ENCODE data around the gene CCDC54. TPM values are rescaled to one million over a fixed set of nuclear protein-coding genes. Genes with fewer than 3 reads are reported as not detected.

CCDC54 gene
- total RNA-seq, 1 experiment from 2014 or later, result not detected

DNA sequence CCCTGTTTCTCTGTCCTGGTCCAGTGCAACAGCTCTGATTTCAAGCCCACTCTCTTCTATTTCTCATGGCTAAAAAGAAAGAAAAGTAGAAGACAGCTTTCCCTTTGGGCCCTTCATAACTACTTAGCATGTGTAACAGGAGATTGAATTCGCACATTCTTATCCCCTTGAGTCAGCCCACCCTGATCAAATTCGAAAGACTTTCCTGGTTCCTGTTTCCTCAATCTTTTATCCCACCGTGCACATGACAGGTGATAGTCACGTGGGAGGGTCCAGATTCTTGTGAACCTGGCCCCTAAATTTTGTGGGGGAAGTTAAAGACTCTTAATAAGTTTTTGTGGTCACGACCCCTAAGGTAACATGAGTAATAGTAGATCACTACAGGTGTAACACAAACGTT is 4.7 kb upstream of the CCDC54 start (continued):
- TF ChIP-seq RELA (CRISPR knock-in tag; IDR thresholded peaks at IDR 0.05; ENCODE audit: borderline replicate concordance) (no peak), ZBTB21 (CRISPR knock-in tag; IDR thresholded peaks at IDR 0.05; ENCODE audit: borderline replicate concordance) (no peak)

DNA sequence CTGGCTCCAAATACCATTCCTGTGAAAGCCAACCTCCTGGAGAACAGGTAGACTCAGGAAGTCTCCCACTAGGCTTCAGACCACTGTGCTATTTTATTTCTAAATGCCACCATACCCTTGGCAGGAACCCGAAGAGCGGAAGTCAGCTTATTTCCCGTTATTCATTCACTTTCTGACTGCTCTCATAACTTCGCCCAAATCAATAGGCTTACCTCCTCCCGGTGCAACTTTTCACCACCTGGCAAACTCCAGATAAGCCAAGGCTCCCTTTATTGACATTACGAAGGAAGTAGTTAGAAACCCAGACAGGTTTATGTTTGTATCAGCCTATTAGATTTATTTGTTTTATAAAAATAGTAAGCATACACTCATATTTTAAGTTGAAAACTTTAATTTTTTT is 3.3 kb upstream of the CCDC54 start:
- CTCF ChIA-PET, result interaction anchor here (1.0 to 1.2 kb wide), 2 partner anchors 47 kb away, joined by 3 to 6 read pairs; no protein-coding TSS in a partner anchor
- Mint-ChIP-seq H3K4me1 (peaks cover 46% of the 10 kb centered on the region), H3K36me3 (no peaks in the 10 kb centered on the region), H3K27ac (no peak overlapping the region), H3K4me3 (no peak overlapping the region), H3K27me3 (ENCODE audit: low read depth) (no peaks in the 10 kb centered on the region), H3K9me3 (peaks cover 16% of the 10 kb centered on the region)
- DNase-seq (ENCODE audit: low spot score) (no peak), ATAC-seq (peak; percentile 32; the same call in 1 of the 2 replicates)
- TF ChIP-seq ZNF232 (CRISPR knock-in tag; IDR thresholded peaks at IDR 0.05), result no peak
- TF ChIP-seq, protein P1, sequence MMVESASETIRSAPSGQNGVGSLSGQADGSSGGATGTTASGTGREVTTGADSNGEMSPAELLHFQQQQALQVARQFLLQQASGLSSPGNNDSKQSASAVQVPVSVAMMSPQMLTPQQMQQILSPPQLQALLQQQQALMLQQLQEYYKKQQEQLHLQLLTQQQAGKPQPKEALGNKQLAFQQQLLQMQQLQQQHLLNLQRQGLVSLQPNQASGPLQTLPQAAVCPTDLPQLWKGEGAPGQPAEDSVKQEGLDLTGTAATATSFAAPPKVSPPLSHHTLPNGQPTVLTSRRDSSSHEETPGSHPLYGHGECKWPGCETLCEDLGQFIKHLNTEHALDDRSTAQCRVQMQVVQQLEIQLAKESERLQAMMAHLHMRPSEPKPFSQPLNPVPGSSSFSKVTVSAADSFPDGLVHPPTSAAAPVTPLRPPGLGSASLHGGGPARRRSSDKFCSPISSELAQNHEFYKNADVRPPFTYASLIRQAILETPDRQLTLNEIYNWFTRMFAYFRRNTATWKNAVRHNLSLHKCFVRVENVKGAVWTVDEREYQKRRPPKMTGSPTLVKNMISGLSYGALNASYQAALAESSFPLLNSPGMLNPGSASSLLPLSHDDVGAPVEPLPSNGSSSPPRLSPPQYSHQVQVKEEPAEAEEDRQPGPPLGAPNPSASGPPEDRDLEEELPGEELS (CRISPR knock-in tag; IDR thresholded peaks at IDR 0.05), result no peak
- POLR2A ChIA-PET, result no interaction called here

DNA sequence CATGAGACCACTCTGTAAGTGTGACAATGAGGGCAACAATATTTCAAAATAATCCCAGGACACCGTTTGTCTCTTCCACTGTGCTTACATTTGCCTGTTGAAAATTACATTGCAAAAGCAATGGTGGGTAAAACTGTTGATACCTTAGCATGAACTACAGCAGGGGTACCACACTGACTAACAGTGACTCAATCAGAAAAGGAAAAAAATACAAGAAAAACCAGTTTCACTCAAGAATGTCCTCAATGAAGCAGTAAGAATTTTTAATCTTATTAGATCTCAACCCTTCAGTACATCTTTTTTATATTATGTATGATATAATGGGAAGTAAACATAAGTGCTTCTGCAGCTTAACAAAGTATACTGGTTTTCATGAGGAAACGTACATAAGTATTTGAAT is 1.6 kb upstream of the CCDC54 start:
- H3K27me3 Mint-ChIP-seq (ENCODE audit: low read depth), result no peaks in the 10 kb centered on the region
- TF ChIP-seq, protein P2, sequence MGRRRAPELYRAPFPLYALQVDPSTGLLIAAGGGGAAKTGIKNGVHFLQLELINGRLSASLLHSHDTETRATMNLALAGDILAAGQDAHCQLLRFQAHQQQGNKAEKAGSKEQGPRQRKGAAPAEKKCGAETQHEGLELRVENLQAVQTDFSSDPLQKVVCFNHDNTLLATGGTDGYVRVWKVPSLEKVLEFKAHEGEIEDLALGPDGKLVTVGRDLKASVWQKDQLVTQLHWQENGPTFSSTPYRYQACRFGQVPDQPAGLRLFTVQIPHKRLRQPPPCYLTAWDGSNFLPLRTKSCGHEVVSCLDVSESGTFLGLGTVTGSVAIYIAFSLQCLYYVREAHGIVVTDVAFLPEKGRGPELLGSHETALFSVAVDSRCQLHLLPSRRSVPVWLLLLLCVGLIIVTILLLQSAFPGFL (CRISPR knock-in tag; IDR thresholded peaks at IDR 0.05; ENCODE audit: borderline replicate concordance), result no peak
- no peak for TF ChIP-seq SMAD4 (CRISPR knock-in tag; IDR thresholded peaks at IDR 0.05)
- TF ChIP-seq, protein P3, sequence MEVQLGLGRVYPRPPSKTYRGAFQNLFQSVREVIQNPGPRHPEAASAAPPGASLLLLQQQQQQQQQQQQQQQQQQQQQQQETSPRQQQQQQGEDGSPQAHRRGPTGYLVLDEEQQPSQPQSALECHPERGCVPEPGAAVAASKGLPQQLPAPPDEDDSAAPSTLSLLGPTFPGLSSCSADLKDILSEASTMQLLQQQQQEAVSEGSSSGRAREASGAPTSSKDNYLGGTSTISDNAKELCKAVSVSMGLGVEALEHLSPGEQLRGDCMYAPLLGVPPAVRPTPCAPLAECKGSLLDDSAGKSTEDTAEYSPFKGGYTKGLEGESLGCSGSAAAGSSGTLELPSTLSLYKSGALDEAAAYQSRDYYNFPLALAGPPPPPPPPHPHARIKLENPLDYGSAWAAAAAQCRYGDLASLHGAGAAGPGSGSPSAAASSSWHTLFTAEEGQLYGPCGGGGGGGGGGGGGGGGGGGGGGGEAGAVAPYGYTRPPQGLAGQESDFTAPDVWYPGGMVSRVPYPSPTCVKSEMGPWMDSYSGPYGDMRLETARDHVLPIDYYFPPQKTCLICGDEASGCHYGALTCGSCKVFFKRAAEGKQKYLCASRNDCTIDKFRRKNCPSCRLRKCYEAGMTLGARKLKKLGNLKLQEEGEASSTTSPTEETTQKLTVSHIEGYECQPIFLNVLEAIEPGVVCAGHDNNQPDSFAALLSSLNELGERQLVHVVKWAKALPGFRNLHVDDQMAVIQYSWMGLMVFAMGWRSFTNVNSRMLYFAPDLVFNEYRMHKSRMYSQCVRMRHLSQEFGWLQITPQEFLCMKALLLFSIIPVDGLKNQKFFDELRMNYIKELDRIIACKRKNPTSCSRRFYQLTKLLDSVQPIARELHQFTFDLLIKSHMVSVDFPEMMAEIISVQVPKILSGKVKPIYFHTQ (CRISPR knock-in tag; IDR thresholded peaks at IDR 0.05), result no peak
- TF ChIP-seq, protein P4, sequence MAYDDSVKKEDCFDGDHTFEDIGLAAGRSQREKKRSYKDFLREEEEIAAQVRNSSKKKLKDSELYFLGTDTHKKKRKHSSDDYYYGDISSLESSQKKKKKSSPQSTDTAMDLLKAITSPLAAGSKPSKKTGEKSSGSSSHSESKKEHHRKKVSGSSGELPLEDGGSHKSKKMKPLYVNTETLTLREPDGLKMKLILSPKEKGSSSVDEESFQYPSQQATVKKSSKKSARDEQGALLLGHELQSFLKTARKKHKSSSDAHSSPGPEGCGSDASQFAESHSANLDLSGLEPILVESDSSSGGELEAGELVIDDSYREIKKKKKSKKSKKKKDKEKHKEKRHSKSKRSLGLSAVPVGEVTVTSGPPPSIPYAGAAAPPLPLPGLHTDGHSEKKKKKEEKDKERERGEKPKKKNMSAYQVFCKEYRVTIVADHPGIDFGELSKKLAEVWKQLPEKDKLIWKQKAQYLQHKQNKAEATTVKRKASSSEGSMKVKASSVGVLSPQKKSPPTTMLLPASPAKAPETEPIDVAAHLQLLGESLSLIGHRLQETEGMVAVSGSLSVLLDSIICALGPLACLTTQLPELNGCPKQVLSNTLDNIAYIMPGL (CRISPR knock-in tag; IDR thresholded peaks at IDR 0.05), result no peak
- TF ChIP-seq, protein P5, sequence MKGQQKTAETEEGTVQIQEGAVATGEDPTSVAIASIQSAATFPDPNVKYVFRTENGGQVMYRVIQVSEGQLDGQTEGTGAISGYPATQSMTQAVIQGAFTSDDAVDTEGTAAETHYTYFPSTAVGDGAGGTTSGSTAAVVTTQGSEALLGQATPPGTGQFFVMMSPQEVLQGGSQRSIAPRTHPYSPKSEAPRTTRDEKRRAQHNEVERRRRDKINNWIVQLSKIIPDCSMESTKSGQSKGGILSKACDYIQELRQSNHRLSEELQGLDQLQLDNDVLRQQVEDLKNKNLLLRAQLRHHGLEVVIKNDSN (CRISPR knock-in tag; IDR thresholded peaks at IDR 0.05), result no peak
- no peak for TF ChIP-seq TP53 (CRISPR knock-in tag; IDR thresholded peaks at IDR 0.05)
- TF ChIP-seq FOXJ3 (CRISPR knock-in tag; IDR thresholded peaks at IDR 0.05; ENCODE audit: borderline replicate concordance), result no peak
- no peak for TF ChIP-seq ZNF416 (CRISPR knock-in tag; IDR thresholded peaks at IDR 0.05)
- no peak for TF ChIP-seq ZNF396 (CRISPR knock-in tag; IDR thresholded peaks at IDR 0.05; ENCODE audit: borderline replicate concordance)
- no peak for TF ChIP-seq ZNF263 (CRISPR knock-in tag; IDR thresholded peaks at IDR 0.05; ENCODE audit: low read depth)
- TF ChIP-seq RORB (CRISPR knock-in tag; IDR thresholded peaks at IDR 0.05), result no peak

More for the DNA sequence above, 1.6 kb upstream of the CCDC54 start:
- POLR2A ChIA-PET, result no interaction called here
- Mint-ChIP-seq H3K9me3 (peaks cover 15% of the 10 kb centered on the region), H3K36me3 (no peaks in the 10 kb centered on the region), H3K4me3 (no peak overlapping the region), H3K27ac (no peak overlapping the region), H3K4me1 (peaks cover 40% of the 10 kb centered on the region)
- CTCF ChIA-PET, result no interaction called here
- DNase-seq (ENCODE audit: low spot score) (no peak), ATAC-seq (no peak)
